ENCODE data around the gene DUSP23. TPM values are rescaled to one million over a fixed set of nuclear protein-coding genes. Genes with fewer than 3 reads are reported as not detected.

The DUSP23 gene
- polyA plus RNA-seq, 1 donor from 2014 or later: 5.4 TPM

- Histone ChIP-seq H3K4me2 (ENCODE audit: low read length) (no peak overlapping the region), H3K9me3 (ENCODE audit: low read length) (no peaks in the 10 kb centered on the region), H2AFZ (ENCODE audit: low read depth, low read length) (no peak overlapping the region), H3K9me2 (ENCODE audit: insufficient read depth, low read length) (no peaks in the 10 kb centered on the region), H3K27ac (ENCODE audit: low read length) (no peak overlapping the region), H3F3A (ENCODE audit: insufficient read depth, low read length, poor library complexity, severe bottlenecking) (no peaks in the 10 kb centered on the region), H3K4me3 (ENCODE audit: low read length) (no peak overlapping the region), H3K79me2 (replicated peaks; ENCODE audit: insufficient read depth, low read length) (no peaks in the 10 kb centered on the region), H3K9ac (ENCODE audit: low read length) (no peak overlapping the region), H3K27me3 (ENCODE audit: insufficient read depth, low read depth, low read length) (no peaks in the 10 kb centered on the region), H4K20me1 (ENCODE audit: insufficient read depth) (no peaks in the 10 kb centered on the region), H3K36me3 (ENCODE audit: insufficient read depth, low read length) (no peaks in the 10 kb centered on the region)
- TF ChIP-seq EP300 (conservative IDR thresholded peaks at IDR 0.05; ENCODE audit: poor library complexity, severe bottlenecking) (no peak), RAD21 (conservative IDR thresholded peaks at IDR 0.05) (no peak), TAF1 (IDR thresholded peaks at IDR 0.05; ENCODE audit: low read depth) (no peak)
These were observed 28.6 kb upstream of the DUSP23 start for GRCh38 chr1:159752135-159752580.

DNA sequence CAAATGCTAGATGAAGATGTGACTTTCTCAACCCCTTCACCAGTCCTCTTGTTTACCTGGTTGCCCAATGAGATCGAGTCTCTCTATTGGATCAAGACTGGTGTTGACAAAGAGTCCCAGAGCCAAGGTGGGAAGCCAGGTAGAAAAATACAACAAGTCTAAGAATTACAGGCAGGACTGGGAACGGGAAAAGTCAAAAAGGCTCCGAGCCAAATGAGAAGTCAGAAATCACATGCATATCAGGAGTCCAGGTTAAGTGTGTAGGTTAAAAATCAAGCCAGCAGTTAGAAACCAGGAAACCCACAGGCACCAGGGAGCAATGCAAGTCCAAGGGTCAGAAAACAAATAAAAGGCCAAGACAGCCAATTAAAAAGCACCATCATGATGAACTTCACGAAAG, 27.4 kb upstream of the DUSP23 start:
- H3F3A ChIP-seq (ENCODE audit: insufficient read depth, low read length, poor library complexity, severe bottlenecking): no peaks in the 10 kb centered on the region
- TF ChIP-seq EP300 (conservative IDR thresholded peaks at IDR 0.05; ENCODE audit: poor library complexity, severe bottlenecking): no peak
- no peak for TF ChIP-seq RAD21 (conservative IDR thresholded peaks at IDR 0.05)
- TF ChIP-seq POLR2AphosphoS5 (IDR thresholded peaks at IDR 0.05): no peak
- H3K27ac ChIP-seq (ENCODE audit: low read length): no peak overlapping the region
- H3K36me3 ChIP-seq (ENCODE audit: insufficient read depth, low read length): no peaks in the 10 kb centered on the region
- H3K4me3 ChIP-seq (ENCODE audit: low read length): no peak overlapping the region
- no peaks in the 10 kb centered on the region for H3K9me2 ChIP-seq (ENCODE audit: insufficient read depth, low read length)
- H2AFZ ChIP-seq (ENCODE audit: low read depth, low read length): no peak overlapping the region
- H3K9ac ChIP-seq (ENCODE audit: low read length): no peak overlapping the region
- no peaks in the 10 kb centered on the region for H3K79me2 ChIP-seq (replicated peaks; ENCODE audit: insufficient read depth, low read length)
- no peaks in the 10 kb centered on the region for H4K20me1 ChIP-seq (ENCODE audit: insufficient read depth)
- H3K4me2 ChIP-seq (ENCODE audit: low read length): no peak overlapping the region
- H3K27me3 ChIP-seq (ENCODE audit: insufficient read depth, low read depth, low read length): no peaks in the 10 kb centered on the region
- no peaks in the 10 kb centered on the region for H3K9me3 ChIP-seq (ENCODE audit: low read length)

- Histone ChIP-seq H3K27ac (ENCODE audit: low read length) (no peak overlapping the region), H3K36me3 (ENCODE audit: insufficient read depth, low read length) (no peaks in the 10 kb centered on the region), H3K27me3 (ENCODE audit: insufficient read depth, low read depth, low read length) (no peaks in the 10 kb centered on the region), H3K79me2 (replicated peaks; ENCODE audit: insufficient read depth, low read length) (no peaks in the 10 kb centered on the region), H3K9me2 (ENCODE audit: insufficient read depth, low read length) (no peaks in the 10 kb centered on the region), H3F3A (ENCODE audit: insufficient read depth, low read length, poor library complexity, severe bottlenecking) (no peaks in the 10 kb centered on the region), H3K4me2 (ENCODE audit: low read length) (no peak overlapping the region), H2AFZ (ENCODE audit: low read depth, low read length) (no peak overlapping the region), H3K9me3 (ENCODE audit: low read length) (no peaks in the 10 kb centered on the region), H3K9ac (ENCODE audit: low read length) (no peak overlapping the region), H4K20me1 (ENCODE audit: insufficient read depth) (no peaks in the 10 kb centered on the region), H3K4me3 (ENCODE audit: low read length) (no peak overlapping the region)
- TF ChIP-seq, protein P1, sequence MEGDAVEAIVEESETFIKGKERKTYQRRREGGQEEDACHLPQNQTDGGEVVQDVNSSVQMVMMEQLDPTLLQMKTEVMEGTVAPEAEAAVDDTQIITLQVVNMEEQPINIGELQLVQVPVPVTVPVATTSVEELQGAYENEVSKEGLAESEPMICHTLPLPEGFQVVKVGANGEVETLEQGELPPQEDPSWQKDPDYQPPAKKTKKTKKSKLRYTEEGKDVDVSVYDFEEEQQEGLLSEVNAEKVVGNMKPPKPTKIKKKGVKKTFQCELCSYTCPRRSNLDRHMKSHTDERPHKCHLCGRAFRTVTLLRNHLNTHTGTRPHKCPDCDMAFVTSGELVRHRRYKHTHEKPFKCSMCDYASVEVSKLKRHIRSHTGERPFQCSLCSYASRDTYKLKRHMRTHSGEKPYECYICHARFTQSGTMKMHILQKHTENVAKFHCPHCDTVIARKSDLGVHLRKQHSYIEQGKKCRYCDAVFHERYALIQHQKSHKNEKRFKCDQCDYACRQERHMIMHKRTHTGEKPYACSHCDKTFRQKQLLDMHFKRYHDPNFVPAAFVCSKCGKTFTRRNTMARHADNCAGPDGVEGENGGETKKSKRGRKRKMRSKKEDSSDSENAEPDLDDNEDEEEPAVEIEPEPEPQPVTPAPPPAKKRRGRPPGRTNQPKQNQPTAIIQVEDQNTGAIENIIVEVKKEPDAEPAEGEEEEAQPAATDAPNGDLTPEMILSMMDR (IDR thresholded peaks at IDR 0.05; ENCODE audit: poor library complexity, severe bottlenecking): no peak
- no peak for TF ChIP-seq EP300 (conservative IDR thresholded peaks at IDR 0.05; ENCODE audit: poor library complexity, severe bottlenecking)
- TF ChIP-seq RAD21 (conservative IDR thresholded peaks at IDR 0.05): no peak
- no peak for TF ChIP-seq EZH2 (IDR thresholded peaks at IDR 0.05; ENCODE audit: borderline replicate concordance, insufficient read depth, low read length, poor library complexity, severe bottlenecking)
- TF ChIP-seq SMC3 (conservative IDR thresholded peaks at IDR 0.05; ENCODE audit: poor library complexity): no peak
- no peak for TF ChIP-seq POLR2AphosphoS5 (IDR thresholded peaks at IDR 0.05)
- no peak for TF ChIP-seq TAF1 (IDR thresholded peaks at IDR 0.05; ENCODE audit: low read depth)
These were observed 25.2 kb upstream of the DUSP23 start for GRCh38 chr1:159755451-159756007.

DNA sequence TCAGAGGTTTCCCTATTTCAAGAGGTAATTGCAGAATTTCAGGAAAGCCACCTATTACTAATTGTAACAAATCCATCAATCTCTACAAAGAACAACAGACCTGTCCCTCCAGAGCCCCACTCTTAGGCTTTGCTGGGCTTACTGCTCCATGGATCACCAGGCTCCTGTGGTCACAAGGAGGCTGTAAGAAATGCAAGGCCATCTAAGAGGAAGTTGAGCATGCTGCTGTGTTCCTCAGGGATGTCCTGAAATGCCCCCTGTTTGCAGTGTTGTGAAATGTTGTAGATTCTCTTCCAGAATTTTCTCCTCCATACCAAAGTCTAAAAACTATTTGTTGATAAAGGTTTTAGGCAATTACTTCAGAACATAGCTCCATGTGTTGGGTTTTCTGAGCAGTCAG, 24.4 kb upstream of the DUSP23 start:
- H3F3A ChIP-seq (ENCODE audit: insufficient read depth, low read length, poor library complexity, severe bottlenecking): no peaks in the 10 kb centered on the region
- H4K20me1 ChIP-seq (ENCODE audit: insufficient read depth): no peaks in the 10 kb centered on the region
- H3K9ac ChIP-seq (ENCODE audit: low read length): no peak overlapping the region
- no peaks in the 10 kb centered on the region for H3K9me3 ChIP-seq (ENCODE audit: low read length)
- no peaks in the 10 kb centered on the region for H3K27me3 ChIP-seq (ENCODE audit: insufficient read depth, low read depth, low read length)
- H3K4me2 ChIP-seq (ENCODE audit: low read length): no peak overlapping the region
- H3K79me2 ChIP-seq (replicated peaks; ENCODE audit: insufficient read depth, low read length): no peaks in the 10 kb centered on the region
- H2AFZ ChIP-seq (ENCODE audit: low read depth, low read length): no peak overlapping the region
- H3K9me2 ChIP-seq (ENCODE audit: insufficient read depth, low read length): no peaks in the 10 kb centered on the region
- H3K4me3 ChIP-seq (ENCODE audit: low read length): no peak overlapping the region
- no peaks in the 10 kb centered on the region for H3K36me3 ChIP-seq (ENCODE audit: insufficient read depth, low read length)
- TF ChIP-seq EZH2 (IDR thresholded peaks at IDR 0.05; ENCODE audit: borderline replicate concordance, insufficient read depth, low read length, poor library complexity, severe bottlenecking) (no peak), RAD21 (conservative IDR thresholded peaks at IDR 0.05) (no peak)
- no peak overlapping the region for H3K27ac ChIP-seq (ENCODE audit: low read length)

Measured in neural cell (in vitro differentiated cells).